HEK293 (cell line): ENCODE measurements around the gene POLG2.

ENCODE experiments used
- ATF2 ChIP-seq: fragments of 450-650 bp; formaldehyde crosslinking; IDR thresholded peaks from 2 replicates; pipeline ENCODE4 v1.5.1; 2016; ENCODE audit warnings: missing biosample characterization, missing genetic modification characterization, low read depth
- CTCF ChIP-seq: fragments of 450-650 bp; formaldehyde crosslinking; IDR thresholded peaks from 2 replicates; pipeline ENCODE4 v1.5.1; 2016; ENCODE audit warnings: missing biosample characterization, missing genetic modification characterization
- KLF16 ChIP-seq: fragments of 450-650 bp; formaldehyde crosslinking; IDR thresholded peaks from 2 replicates; pipeline ENCODE4 v1.5.1; 2017; ENCODE audit warnings: missing biosample characterization, missing genetic modification characterization
- PBX3 ChIP-seq: sonication (generic); formaldehyde crosslinking; IDR thresholded peaks from 2 replicates; pipeline ENCODE4 v1.8.1; 2022; ENCODE audit warnings: mild to moderate bottlenecking, moderate library complexity, missing genetic modification reagents
- REST ChIP-seq: fragments of 450-650 bp; formaldehyde crosslinking; IDR thresholded peaks from 2 replicates; pipeline ENCODE4 v1.5.1; 2016; ENCODE audit warnings: missing biosample characterization, missing genetic modification characterization
- SETDB1 ChIP-seq: IDR thresholded peaks from one replicate; pipeline ENCODE4 v1.6.1; 2017; ENCODE audit warnings: mild to moderate bottlenecking, low read length, moderate library complexity, mixed read lengths; ENCODE audit not compliant: insufficient read length
- YY1 ChIP-seq: fragments of 450-650 bp; formaldehyde crosslinking; IDR thresholded peaks from 2 replicates; pipeline ENCODE4 v1.5.1; 2018; ENCODE audit warnings: missing biosample characterization, missing genetic modification characterization
- ZBTB8A ChIP-seq: fragments of 450-650 bp; formaldehyde crosslinking; IDR thresholded peaks from 2 replicates; pipeline ENCODE4 v1.5.1; 2016; ENCODE audit warnings: missing biosample characterization, missing genetic modification characterization
- ZFP37 ChIP-seq: fragments of 450-650 bp; formaldehyde crosslinking; IDR thresholded peaks from 2 replicates; pipeline ENCODE4 v1.5.1; 2016; ENCODE audit warnings: missing biosample characterization, missing genetic modification characterization

- TF ChIP-seq YY1 (tag by site-specific recombination) = no peak
- no peak for TF ChIP-seq REST (tag by site-specific recombination)
- no peak for TF ChIP-seq KLF16
- no peak for TF ChIP-seq CTCF
- TF ChIP-seq PBX3 = no peak
- no peak for TF ChIP-seq ZBTB8A (tag by site-specific recombination)
- no peak for TF ChIP-seq ZFP37 (tag by site-specific recombination)
- no peak for TF ChIP-seq SETDB1
- no peak for TF ChIP-seq ATF2 (tag by site-specific recombination)
Measured at GRCh38 chr17:64534187-64534586, 37.3 kb upstream of the POLG2 start.
